ENCODE measurements around the gene RHO.

GRCh38 chr3:129572603-129573002, 44.2 kb downstream of the RHO start:
- TF ChIP-seq CTCF (IDR thresholded peaks at IDR 0.05; ENCODE audit: insufficient read depth, low read length, poor library complexity, severe bottlenecking) (no peak), EZH2phosphoT487 (conservative IDR thresholded peaks at IDR 0.05; ENCODE audit: low read length) (no peak)
